Putamen (tissue), 1 donor: ENCODE measurements around the gene CCDC47.

Experiments used
- DNase-seq: peaks from one replicate; pipeline ENCODE4 v3.0.0-alpha.2; 2016; ENCODE audit warnings: low spot score

Gene CCDC47

GRCh38 chr17:63785556-63785955, 12.2 kb upstream of the CCDC47 start:
- no peak for DNase-seq

- DNase-seq, result no peak
These were observed 10.1 kb upstream of the CCDC47 start for GRCh38 chr17:63783522-63783921.

DNA sequence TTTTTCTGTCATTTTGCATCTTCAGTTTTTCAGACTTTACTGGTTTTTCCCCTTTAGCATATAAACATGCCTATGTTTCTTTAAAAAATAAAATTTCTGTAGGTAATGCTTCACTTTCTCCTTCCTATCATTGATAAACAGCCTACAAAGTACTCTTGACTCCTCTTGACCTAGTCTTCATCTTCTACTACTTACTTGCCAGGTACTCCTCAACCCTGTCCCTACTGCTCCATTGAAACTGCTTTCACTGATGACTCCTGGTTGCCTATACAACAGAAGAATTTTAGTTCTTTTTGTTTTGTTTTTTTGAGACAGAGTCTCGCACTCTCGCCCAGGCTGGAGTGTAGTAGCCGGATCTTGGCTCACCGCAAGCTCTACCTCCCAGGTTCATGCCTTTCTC, 7.5 kb upstream of the CCDC47 start:
- DNase-seq, result no peak

DNA sequence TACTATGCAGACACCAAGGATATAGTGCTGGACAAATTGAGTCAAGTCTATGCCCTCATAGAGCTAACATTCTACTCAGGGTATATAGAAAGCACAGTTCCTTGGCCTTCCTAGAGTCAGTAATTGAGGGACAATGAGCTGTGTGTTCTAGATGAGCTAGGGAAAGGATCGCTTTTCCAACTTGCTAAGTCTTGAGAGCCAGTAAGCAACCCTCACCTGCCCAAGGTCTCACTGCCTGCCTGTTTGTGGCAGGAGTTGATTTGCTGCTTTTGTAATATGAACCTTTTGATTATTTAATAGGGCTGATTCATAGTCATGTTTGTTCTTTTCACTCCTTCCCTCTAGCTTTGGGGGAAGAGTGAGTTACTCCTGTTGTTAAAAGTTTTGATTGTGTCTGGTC, 7.1 kb upstream of the CCDC47 start:
- DNase-seq, result no peak

GRCh38 chr17:63775420-63775819, 2.0 kb upstream of the CCDC47 start:
- DNase-seq, result no peak

DNA sequence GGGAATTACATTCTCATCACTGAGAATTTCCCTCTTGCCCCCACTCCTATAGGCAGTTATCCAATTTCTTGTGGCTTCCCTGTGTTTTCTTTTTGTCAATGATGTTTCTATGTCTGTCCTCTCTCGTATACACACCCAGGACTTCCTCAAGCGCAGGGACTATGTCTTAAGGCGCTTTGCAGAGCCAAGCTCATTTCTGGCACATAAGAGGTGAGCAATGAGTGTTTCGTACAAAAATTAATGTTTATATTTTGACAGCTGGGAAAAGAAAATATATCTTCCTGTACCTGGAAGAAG, 1.5 kb upstream of the CCDC47 start:
- no peak for DNase-seq

DNA sequence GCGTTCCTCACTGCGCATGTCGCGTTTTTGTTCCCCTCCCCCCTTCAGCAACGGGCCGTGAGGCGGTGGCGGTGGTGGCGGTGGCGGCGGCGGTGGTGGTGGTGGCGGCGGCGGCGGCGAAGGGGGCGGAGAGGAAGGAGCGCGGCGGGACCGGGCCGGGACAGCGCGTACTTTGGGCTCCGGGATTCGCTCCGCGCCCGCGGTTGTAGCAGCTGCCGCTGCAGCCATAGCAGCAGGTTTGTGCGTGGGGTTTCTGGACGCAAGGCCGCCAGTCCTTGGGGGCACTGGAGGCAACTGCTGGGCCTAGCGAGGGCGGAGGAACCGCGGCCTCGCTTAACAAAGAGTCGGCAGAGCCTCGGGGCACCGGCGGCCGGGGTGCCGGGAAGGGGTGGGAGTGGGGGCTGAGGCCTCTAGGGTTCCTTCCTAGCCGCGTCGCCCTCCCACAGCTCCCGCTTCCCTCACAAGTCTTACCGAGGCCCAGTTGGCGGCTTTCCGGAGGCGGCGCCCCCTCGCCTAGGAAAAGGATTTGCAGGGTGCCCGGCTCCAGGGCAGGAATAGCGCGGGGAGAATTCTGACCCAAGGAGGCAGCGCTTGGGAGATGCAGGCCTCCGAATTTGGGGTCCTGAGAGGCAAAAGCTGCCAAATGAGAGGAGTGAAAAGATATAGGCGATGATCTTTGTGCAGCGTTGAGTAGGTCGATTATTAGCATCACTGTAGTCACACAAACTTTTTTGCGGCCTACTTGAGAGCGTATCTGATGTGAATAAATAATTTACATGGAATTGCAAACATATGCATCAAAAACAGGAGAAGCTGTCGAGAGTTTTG, 958 bp upstream of the CCDC47 start, which contains the start of gene DDX42:
TSS of gene DDX42 (plus strand) at position 30 of the 828 bp plus-strand sequence. CDS start 12,880 bp downstream, outside the sequence.
- DNase-seq, result peak; percentile 37

- no peak for DNase-seq
These were observed 561 bp downstream of the CCDC47 start for GRCh38 chr17:63772801-63773271.

DNA sequence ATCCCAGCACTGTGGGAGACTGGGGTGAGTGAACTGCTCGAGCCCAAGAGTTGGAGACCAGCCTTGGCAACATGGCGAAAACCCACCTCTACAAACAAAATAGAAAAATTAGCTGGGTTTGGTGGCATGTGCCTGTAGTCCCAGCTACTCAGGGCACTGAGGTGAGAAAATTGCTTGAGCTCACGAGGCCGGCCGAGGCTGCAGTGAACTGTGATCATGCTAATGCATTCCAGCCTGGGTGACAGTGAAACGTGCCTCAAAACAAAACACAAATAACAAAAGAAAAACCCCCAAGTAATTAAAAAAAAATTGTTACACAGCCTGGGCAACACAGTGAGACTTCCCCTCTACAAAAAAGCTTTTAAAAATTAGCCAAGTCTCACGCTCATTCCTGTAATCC, 5.0 kb downstream of the CCDC47 start:
- DNase-seq, result no peak

DNA sequence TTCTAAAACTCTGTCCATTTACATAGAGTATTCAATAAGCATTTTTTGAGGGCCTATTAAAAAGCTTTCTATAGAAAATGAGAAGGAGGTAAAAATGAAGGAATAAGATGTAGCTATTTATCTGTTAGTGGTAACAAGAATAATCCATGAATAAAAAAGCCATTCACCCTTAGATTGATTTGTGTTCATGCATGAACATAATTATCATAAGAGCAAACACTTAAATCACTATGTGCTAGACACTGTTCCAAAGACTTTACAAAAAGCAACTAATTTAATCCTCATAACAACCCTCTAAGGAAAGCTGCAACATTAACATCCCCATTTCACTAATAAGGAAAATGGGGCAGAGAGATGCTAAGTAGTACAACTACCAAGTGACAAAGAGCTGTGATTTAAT, 6.6 kb downstream of the CCDC47 start:
- no peak for DNase-seq

- no peak for DNase-seq
These were observed 8.7 kb downstream of the CCDC47 start for GRCh38 chr17:63764716-63765115.

DNA sequence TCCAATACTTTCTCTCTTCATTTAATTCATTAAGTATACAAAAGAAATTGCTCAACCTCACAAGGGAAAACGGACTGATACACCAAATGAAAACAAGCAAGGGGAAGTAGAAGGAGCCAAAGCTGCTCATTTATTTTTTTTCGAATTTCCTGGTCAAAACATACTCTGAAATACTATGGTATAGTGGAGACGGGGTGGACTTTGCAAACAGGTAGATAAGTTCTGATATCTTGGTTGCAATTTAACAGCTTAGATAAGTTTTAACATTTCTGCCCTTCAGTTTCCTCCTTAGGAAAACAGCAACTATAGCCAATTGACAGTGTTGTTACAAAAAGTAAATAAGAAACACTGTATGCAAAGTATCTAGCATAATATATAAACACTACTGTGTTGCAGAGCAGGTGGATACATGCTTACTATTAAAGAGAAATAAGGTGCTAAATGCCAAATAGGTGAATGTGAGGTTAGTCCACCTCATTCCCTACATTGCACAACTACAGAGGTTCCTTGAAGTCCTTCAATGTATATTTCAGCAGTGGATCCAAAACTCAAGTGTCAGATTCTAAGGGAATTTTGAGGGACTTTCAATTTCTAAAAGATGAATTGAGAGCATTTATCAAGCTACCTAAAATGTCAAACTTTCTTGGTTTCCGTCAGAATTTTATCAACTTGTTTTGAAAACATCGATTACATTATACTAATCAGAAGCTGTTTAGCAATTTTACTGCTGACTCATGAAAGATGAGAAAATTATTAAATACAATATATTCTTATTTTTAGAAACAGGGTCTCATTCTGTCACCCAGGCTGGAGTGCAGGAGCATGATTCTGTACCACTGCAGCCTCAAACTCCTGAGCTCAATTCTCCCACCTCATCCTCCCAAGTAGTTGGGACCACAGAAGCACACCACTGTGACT, 11.0 kb downstream of the CCDC47 start:
- no peak for DNase-seq

GRCh38 chr17:63760771-63761539, 12.4 kb downstream of the CCDC47 start:
- DNase-seq, result no peak

GRCh38 chr17:63758428-63758827, 15.0 kb downstream of the CCDC47 start:
- DNase-seq, result no peak

DNA sequence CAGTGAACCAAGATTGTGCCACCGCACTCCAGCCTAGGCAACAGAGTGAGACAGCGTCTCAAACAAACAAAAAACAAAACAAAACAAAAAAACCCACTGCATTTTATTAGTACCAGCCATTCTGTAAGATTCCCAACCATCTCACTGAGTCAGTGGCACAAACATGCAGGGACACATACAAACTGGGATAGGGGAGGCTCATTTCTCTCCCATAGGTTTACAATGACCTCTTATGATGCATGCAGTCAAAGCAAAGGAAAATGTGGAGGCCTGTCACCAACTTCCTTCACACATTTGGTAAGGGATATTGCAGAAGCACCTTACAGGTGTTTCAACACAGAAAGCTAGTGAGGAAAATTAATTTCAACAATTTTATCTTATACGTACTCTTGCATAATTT, 19.4 kb downstream of the CCDC47 start:
- no peak for DNase-seq

- DNase-seq, result no peak
These were observed 20.2 kb downstream of the CCDC47 start for GRCh38 chr17:63753215-63753614.

GRCh38 chr17:63752707-63753106, 20.7 kb downstream of the CCDC47 start:
- DNase-seq, result no peak

DNA sequence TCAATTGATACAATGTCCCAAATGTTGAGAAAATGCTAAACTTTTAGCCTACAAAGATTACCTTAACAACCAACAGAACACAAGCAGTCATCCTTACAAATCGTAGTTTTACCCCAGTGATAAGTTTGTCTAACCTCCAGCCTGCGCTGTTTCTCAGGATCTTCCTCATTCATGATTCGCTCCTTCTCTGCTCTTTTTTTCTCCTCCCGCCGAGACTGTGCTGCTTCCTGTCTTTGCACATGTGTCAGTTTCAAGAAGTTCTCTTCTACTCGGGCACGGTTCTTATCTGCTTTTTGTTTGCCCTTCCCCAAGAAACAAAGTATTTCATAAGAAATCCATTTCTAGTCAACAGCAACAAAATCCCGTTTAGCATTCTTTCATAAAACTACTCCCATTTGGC, 21.6 kb downstream of the CCDC47 start:
- DNase-seq, result no peak

DNA sequence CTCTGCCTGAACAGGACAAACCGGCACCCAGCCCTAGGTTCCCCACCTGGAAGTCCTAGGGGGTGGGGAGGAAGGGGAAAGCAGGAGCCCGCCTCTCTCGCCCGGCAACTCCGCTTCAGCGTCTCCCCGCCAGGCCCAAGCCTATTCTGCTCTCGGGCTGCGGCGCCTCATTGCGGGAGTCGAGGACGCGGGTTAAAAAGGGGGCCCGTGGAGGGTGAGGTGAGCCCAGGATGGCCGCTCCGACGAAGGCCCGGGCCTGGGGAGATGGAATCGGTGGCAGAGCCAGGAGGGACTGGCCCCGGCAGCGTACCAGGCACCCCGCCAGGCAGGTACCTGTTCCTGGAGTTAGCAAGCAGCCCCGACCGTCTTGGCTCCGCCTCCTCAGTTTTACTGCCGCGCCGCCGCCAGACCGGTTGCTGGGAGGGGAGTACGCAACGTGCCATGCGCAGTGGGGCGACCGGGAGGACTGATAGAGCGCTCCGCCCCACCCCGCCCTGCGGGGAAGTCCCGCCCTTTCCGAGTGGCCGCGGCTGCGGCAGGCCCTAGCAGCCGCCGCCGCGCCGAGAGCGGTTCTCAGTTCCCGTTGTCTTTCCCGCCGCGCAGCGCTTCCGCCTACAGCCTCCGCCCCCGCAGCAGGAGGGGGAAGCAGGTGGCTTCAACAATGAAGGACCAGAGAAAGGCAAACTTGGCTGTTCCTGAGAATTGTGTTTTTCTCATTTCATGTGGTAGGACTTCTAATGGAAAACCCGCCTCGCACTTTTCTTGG, 31.8 kb downstream of the CCDC47 start, which contains the start of gene STRADA:
TSS of gene STRADA (minus strand) at position 392 of the 766 bp plus-strand sequence. CDS start 13,430 bp downstream, outside the sequence.
- DNase-seq, result peak; percentile 97

DNA sequence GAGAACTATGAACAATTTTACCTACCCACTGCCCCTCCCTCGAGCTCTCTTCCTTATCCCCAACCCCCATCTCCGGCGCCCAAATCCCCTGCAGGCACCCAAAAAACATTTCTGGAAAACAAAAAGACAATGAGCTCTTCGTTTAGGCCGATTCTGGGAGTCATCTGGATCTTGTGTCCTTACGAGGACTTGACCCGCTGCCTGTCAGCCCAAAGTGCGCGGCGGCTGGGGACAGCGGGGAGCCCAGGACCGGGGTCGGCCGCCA, 32.3 kb downstream of the CCDC47 start:
- no peak for DNase-seq

GRCh38 chr17:63740464-63741142, 32.8 kb downstream of the CCDC47 start:
- no peak for DNase-seq
